MM.1S (cell line): ENCODE data around the gene SPOCD1.

ENCODE experiments used
- DNase-seq: peaks from one replicate; pipeline ENCODE4 v3.0.0-alpha.2; 2015
- H2AFZ ChIP-seq: fragments of 300-600 bp; sonication (generic); 2 replicates; pipeline ENCODE4 v1.6.0; 2016; ENCODE audit warnings: antibody characterized with exemption, low read length
- H3F3A ChIP-seq: fragments of 300-600 bp; sonication (generic); 2 replicates; pipeline ENCODE4 v1.6.1; 2016; ENCODE audit warnings: mild to moderate bottlenecking, antibody characterized with exemption, low read length, moderate library complexity, mixed read lengths; ENCODE audit not compliant: insufficient read depth
- H3K27ac ChIP-seq: fragments of 300-600 bp; sonication (generic); 2 replicates; pipeline ENCODE4 v1.5.1; 2016; ENCODE audit warnings: mild to moderate bottlenecking, low read length
- H3K27me3 ChIP-seq: fragments of 300-600 bp; sonication (generic); replicated peaks from 2 replicates; pipeline ENCODE4 v1.6.0; 2016; ENCODE audit warnings: low read length; ENCODE audit not compliant: insufficient read depth
- H3K36me3 ChIP-seq: fragments of 300-600 bp; sonication (generic); replicated peaks from 2 replicates; pipeline ENCODE4 v1.6.1; 2016; ENCODE audit warnings: mild to moderate bottlenecking, low read length, mixed read lengths; ENCODE audit not compliant: insufficient read depth
- H3K4me1 ChIP-seq: fragments of 300-600 bp; sonication (generic); 2 replicates; pipeline ENCODE4 v1.6.1; 2016; ENCODE audit warnings: low read length, mixed read lengths
- H3K4me2 ChIP-seq: fragments of 300-600 bp; sonication (generic); 2 replicates; pipeline ENCODE4 v1.6.0; 2016; ENCODE audit warnings: low read depth, low read length
- H3K4me3 ChIP-seq: fragments of 300-600 bp; sonication (generic); 2 replicates; pipeline ENCODE4 v1.5.1; 2016; ENCODE audit warnings: low read length, mixed read lengths
- H3K79me2 ChIP-seq: fragments of 300-600 bp; sonication (generic); 2 replicates; pipeline ENCODE4 v1.6.1; 2016; ENCODE audit warnings: mixed run types, low read length, mixed read lengths
- H3K9ac ChIP-seq: fragments of 300-600 bp; sonication (generic); 2 replicates; pipeline ENCODE4 v1.6.1; 2016; ENCODE audit warnings: low read length, mixed read lengths
- H3K9me2 ChIP-seq: fragments of 300-600 bp; sonication (generic); replicated peaks from 2 replicates; pipeline ENCODE4 v1.6.1; 2016; ENCODE audit warnings: mild to moderate bottlenecking, low read length, mixed read lengths; ENCODE audit not compliant: insufficient read depth
- H3K9me3 ChIP-seq: fragments of 300-600 bp; sonication (generic); replicated peaks from 2 replicates; pipeline ENCODE4 v1.6.1; 2016; ENCODE audit warnings: mild to moderate bottlenecking, low read length, mixed read lengths; ENCODE audit not compliant: insufficient read depth
- H4K20me1 ChIP-seq: fragments of 300-600 bp; sonication (generic); 2 replicates; pipeline ENCODE4 v1.6.1; 2016; ENCODE audit warnings: mild to moderate bottlenecking, low read length, moderate library complexity, mixed read lengths; ENCODE audit not compliant: insufficient read depth
- CTCF ChIP-seq: fragments of 300-600 bp; sonication (generic); IDR thresholded peaks from 2 replicates; pipeline ENCODE4 v1.5.1; 2016; ENCODE audit warnings: antibody characterized with exemption, low read length, mixed read lengths
- EZH2 ChIP-seq: fragments of 300-600 bp; sonication (generic); optimal IDR thresholded peaks from 2 replicates; pipeline ENCODE3; 2017; ENCODE audit warnings: low read depth, mild to moderate bottlenecking, antibody characterized with exemption, low read length, mixed read lengths
- EZH2phosphoT487 ChIP-seq: fragments of 300-600 bp; sonication (generic); IDR thresholded peaks from 2 replicates; pipeline ENCODE4 v1.6.1; 2018; ENCODE audit warnings: antibody characterized with exemption, low read length

The SPOCD1 gene

DNA sequence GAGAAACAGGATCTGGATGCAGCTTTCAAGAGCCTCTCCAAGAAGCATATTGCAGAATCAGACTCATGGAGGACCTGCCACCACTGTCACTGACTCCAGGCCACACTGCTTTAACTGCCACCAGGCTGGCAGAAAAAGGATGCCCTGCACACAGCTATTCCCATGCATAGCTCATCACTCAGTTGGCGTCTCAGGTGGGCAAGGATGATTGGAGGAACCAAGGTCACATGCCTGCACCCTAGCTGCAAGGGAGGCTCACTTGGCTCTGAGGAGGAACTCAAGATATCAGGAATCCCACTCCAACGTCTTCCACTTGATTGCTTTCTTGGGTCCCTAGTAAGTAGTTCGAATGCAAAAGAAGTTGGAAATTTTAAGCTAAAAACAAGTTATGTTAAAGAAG is 19.6 kb upstream of the SPOCD1 start:
- H3F3A ChIP-seq: no peaks in the 10 kb centered on the region
- no peaks in the 10 kb centered on the region for H3K79me2 ChIP-seq
- no peaks in the 10 kb centered on the region for H3K4me1 ChIP-seq
- H3K4me2 ChIP-seq: no peak overlapping the region
- no peaks in the 10 kb centered on the region for H3K27me3 ChIP-seq
- no peak overlapping the region for H2AFZ ChIP-seq
- no peak overlapping the region for H3K27ac ChIP-seq
- no peaks in the 10 kb centered on the region for H3K9me3 ChIP-seq
- no peak overlapping the region for H3K9ac ChIP-seq
- H3K36me3 ChIP-seq: no peaks in the 10 kb centered on the region
- no peak for DNase-seq
- no peak for TF ChIP-seq CTCF
- no peak for TF ChIP-seq EZH2
- no peak for TF ChIP-seq EZH2phosphoT487
- no peak overlapping the region for H3K4me3 ChIP-seq
- no peaks in the 10 kb centered on the region for H4K20me1 ChIP-seq
- no peaks in the 10 kb centered on the region for H3K9me2 ChIP-seq

DNA sequence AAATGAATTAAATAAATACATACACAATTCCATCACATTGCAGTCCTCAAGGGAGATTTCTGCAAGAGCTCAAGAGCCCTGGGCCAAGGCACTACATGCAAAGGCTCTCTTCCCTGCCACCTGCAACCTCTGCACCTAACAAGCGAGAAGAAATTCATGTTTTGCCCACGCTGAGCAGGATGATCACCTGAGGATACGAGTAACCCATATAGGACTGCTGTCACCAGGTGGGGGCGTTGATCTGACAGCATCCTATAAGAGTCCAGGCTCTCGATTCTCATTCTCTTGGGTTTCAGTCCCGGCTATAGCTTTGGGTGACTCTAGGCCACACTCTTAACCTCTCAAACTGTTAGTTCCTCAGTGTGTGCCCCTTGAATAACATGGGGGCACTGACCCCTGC is 18.7 kb upstream of the SPOCD1 start:
- peak; percentile 27 for DNase-seq
- H3K4me3 ChIP-seq: no peak overlapping the region

GRCh38 chr1:31831397-31832378 is 15.9 kb upstream of the SPOCD1 start:
- Histone ChIP-seq H3K9ac (no peak overlapping the region), H4K20me1 (no peaks in the 10 kb centered on the region), H3K79me2 (no peaks in the 10 kb centered on the region), H2AFZ (no peak overlapping the region), H3K9me3 (no peaks in the 10 kb centered on the region), H3F3A (no peaks in the 10 kb centered on the region), H3K4me1 (no peaks in the 10 kb centered on the region; the same call in 1 of the 2 replicates), H3K9me2 (no peaks in the 10 kb centered on the region), H3K4me3 (no peak overlapping the region), H3K36me3 (no peaks in the 10 kb centered on the region), H3K27ac (no peak overlapping the region), H3K27me3 (no peaks in the 10 kb centered on the region), H3K4me2 (no peak overlapping the region)
- DNase-seq: no peak
- TF ChIP-seq EZH2phosphoT487: no peak
- TF ChIP-seq CTCF: no peak
- no peak for TF ChIP-seq EZH2

More for the DNA sequence above, 18.7 kb upstream of the SPOCD1 start:
- TF ChIP-seq EZH2phosphoT487 (no peak), EZH2 (no peak), CTCF (peak; percentile 21)
- Histone ChIP-seq H3K9ac (no peak overlapping the region), H3K79me2 (no peaks in the 10 kb centered on the region), H3K36me3 (no peaks in the 10 kb centered on the region), H3K4me1 (no peaks in the 10 kb centered on the region), H4K20me1 (no peaks in the 10 kb centered on the region), H3K9me3 (no peaks in the 10 kb centered on the region), H3K27me3 (no peaks in the 10 kb centered on the region), H3K27ac (no peak overlapping the region), H3K9me2 (no peaks in the 10 kb centered on the region), H3F3A (no peaks in the 10 kb centered on the region), H3K4me2 (no peak overlapping the region), H2AFZ (no peak overlapping the region)
